Calu3 (cell line): Measurements from ENCODE around the gene TEX101. TPM values are rescaled to one million over a fixed set of nuclear protein-coding genes. Genes with fewer than 3 reads are reported as not detected.
"Not testable (repeated sequence)": the region's sequence is repeated elsewhere in the genome, so short reads cannot be mapped to it uniquely, and the experiment has no call there.

ENCODE experiments used
- Bru-seq: library from RNA; stranded (reverse); fragments of 400-500 nt; gene quantifications from one replicate; lab custom pipeline; 2021; lab: Mats Ljungman, UMichigan
- BruChase-seq, 2 experiments: library from RNA; stranded (reverse); fragments of 400-500 nt; gene quantifications; one replicate each; lab custom pipeline; 2021; lab: Mats Ljungman, UMichigan
- BruUV-seq: library from RNA; stranded (reverse); fragments of 400-500 nt; replicated peaks from 2 replicates; lab custom pipeline; 2021; lab: Mats Ljungman, UMichigan
- CTCF ChIA-PET: fragments of 300-600 bp; sonication (Branson Sonifier 250); formaldehyde crosslinking; loops from one replicate; lab custom pipeline; 2022; ENCODE audit warnings: antibody characterized with exemption; lab: Charles Lee
- DNase-seq: peaks from one replicate; pipeline ENCODE4 v3.0.0; 2022
- H3K27ac Mint-ChIP-seq: one replicate; pipeline ENCODE4 v1.8.0; 2022; ENCODE audit warnings: mixed read lengths; ENCODE audit not compliant: unreplicated experiment
- H3K27me3 Mint-ChIP-seq: one replicate; pipeline ENCODE4 v1.8.0; 2022; ENCODE audit warnings: mixed read lengths; ENCODE audit not compliant: unreplicated experiment
- H3K36me3 Mint-ChIP-seq: one replicate; pipeline ENCODE4 v1.8.0; 2022; ENCODE audit warnings: mild to moderate bottlenecking, moderate library complexity, mixed read lengths; ENCODE audit not compliant: insufficient read depth, unreplicated experiment
- H3K4me1 Mint-ChIP-seq: one replicate; pipeline ENCODE4 v1.8.0; 2022; ENCODE audit warnings: mild to moderate bottlenecking, low read depth, mixed read lengths; ENCODE audit not compliant: unreplicated experiment
- H3K4me3 Mint-ChIP-seq: one replicate; pipeline ENCODE4 v1.8.0; 2022; ENCODE audit warnings: mild to moderate bottlenecking, low read depth, moderate library complexity, mixed read lengths; ENCODE audit not compliant: unreplicated experiment
- H3K9me3 Mint-ChIP-seq: one replicate; pipeline ENCODE4 v1.8.0; 2022; ENCODE audit warnings: low read depth, mixed read lengths; ENCODE audit not compliant: unreplicated experiment
- CTCF ChIP-seq: fragments of 200-600 bp; IDR thresholded peaks from one replicate; pipeline ENCODE4 v1.8.0; 2022; ENCODE audit warnings: antibody characterized with exemption; ENCODE audit not compliant: unreplicated experiment
- intact Hi-C: fragments of 100-400 bp; cut with micrococcal nuclease; formaldehyde crosslinking; loops from one replicate; pipeline ENCODE4 v1.10.0; 2022; ENCODE audit not compliant: unreplicated experiment
- long read RNA-seq: library from polyadenylated mRNA; stranded (forward); transcript quantifications from one replicate; pipeline ENCODE4 v2.0.0, GENCODE V29; 2022
- total RNA-seq: library from RNA; stranded (reverse); gene quantifications from 2 replicates; pipeline ENCODE4 v1.2.3, GENCODE V29; 2022

TEX101 gene
- total RNA-seq (not detected in 2 replicates), Bru-seq, nascent RNA (not detected), BruChase-seq, experiment 1, labeled RNA remaining after a 6-hour chase (percentile 13 among the genes with signal in this experiment), BruChase-seq, experiment 2, labeled RNA remaining after a 2-hour chase (not detected)
- long read RNA-seq = 0 reads

- intact Hi-C loops = no loop called here
- BruUV-seq = no TSS peak
- Mint-ChIP-seq H3K4me1 (no peaks in the 10 kb centered on the region), H3K9me3 (no peaks in the 10 kb centered on the region), H3K27ac (no peak within 1 kb of the TSS), H3K4me3 (no peak within 1 kb of the TSS), H3K27me3 (peaks cover 22% of the 10 kb centered on the region), H3K36me3 (no peaks in the 10 kb centered on the region)
- CTCF ChIA-PET = no interaction called here
- DNase-seq = no peak
- TF ChIP-seq CTCF = no peak
Observed at GRCh38 chr19:43414554-43414953, at the start of gene TEX101. TEX101 (plus strand) TSS chr19:43414890; CDS start chr19:43415920, 1,030 bp downstream.

GRCh38 chr19:43365677-43366076, 49.0 kb upstream of the TEX101 start:
- BruUV-seq, intact Hi-C loops, DNase-seq: not testable (repeated sequence)

GRCh38 chr19:43367822-43368221, 46.9 kb upstream of the TEX101 start:
- no peaks in the 10 kb centered on the region for H3K4me1 Mint-ChIP-seq

More at GRCh38 chr19:43365677-43366076, 49.0 kb upstream of the TEX101 start:
- CTCF ChIA-PET = interaction anchor here (0.6 kb wide), 1 partner anchor 74 kb away, joined by 3 read pairs; no protein-coding TSS in a partner anchor
- not testable (repeated sequence) for H3K9me3 Mint-ChIP-seq, H3K4me1 Mint-ChIP-seq, H3K27ac Mint-ChIP-seq, H3K4me3 Mint-ChIP-seq, H3K36me3 Mint-ChIP-seq
- H3K27me3 Mint-ChIP-seq = peaks cover 68% of the 10 kb centered on the region

GRCh38 chr19:43368897-43369296, 45.8 kb upstream of the TEX101 start:
- H3K36me3 Mint-ChIP-seq, H3K9me3 Mint-ChIP-seq, intact Hi-C loops, DNase-seq, BruUV-seq, H3K4me1 Mint-ChIP-seq, H3K4me3 Mint-ChIP-seq, H3K27ac Mint-ChIP-seq: not testable (repeated sequence)
- peaks cover 63% of the 10 kb centered on the region for H3K27me3 Mint-ChIP-seq
- CTCF ChIA-PET = interaction anchor here (0.6 kb wide), 1 partner anchor 301 kb away, joined by 3 read pairs; no protein-coding TSS in a partner anchor

More at GRCh38 chr19:43367822-43368221, 46.9 kb upstream of the TEX101 start:
- DNase-seq = no peak
- H3K36me3 Mint-ChIP-seq = no peaks in the 10 kb centered on the region
- no peak overlapping the region for H3K27ac Mint-ChIP-seq
- no peak for TF ChIP-seq CTCF
- H3K27me3 Mint-ChIP-seq = peaks cover 68% of the 10 kb centered on the region
- H3K9me3 Mint-ChIP-seq = no peaks in the 10 kb centered on the region
- BruUV-seq = no TSS peak
- intact Hi-C loops = no loop called here
- no peak overlapping the region for H3K4me3 Mint-ChIP-seq
- CTCF ChIA-PET = no interaction called here

GRCh38 chr19:43371909-43372308, 42.8 kb upstream of the TEX101 start:
- Mint-ChIP-seq H3K27me3 (peaks cover 74% of the 10 kb centered on the region), H3K9me3 (no peaks in the 10 kb centered on the region), H3K27ac (no peak overlapping the region), H3K4me1 (no peaks in the 10 kb centered on the region), H3K4me3 (no peak overlapping the region), H3K36me3 (no peaks in the 10 kb centered on the region)
- CTCF ChIA-PET = no interaction called here
- no peak for DNase-seq
- intact Hi-C loops = no loop called here
- no TSS peak for BruUV-seq
- no peak for TF ChIP-seq CTCF
